ENCODE measurements around the gene NGF. TPM values are rescaled to one million over a fixed set of nuclear protein-coding genes. Genes with fewer than 3 reads are reported as not detected.

Gene NGF
- polyA plus RNA-seq, 3 donors: not detected

DNA sequence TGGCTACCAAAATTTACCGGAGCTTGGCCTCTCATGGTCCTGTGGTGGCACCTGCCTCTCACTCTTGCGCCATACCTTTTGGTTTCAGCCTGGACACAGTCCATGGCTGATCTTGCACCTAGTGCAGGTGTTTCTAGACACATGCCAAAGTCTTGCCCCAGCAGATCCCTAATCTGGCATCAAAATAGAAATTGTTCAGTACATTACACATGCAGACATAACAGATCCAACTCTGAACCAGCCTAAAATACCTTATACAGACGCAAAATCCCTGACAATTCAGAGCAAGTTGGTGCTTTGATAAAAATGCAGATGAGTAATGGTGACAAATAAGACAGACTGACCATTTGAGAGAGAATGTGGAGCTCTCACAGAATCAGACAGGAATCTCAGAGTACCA lies 44.1 kb downstream of the NGF start:
- 100% methylated on average over 2 of the region's 3 CpGs for WGBS (ENCODE audit: insufficient coverage)
- TF ChIP-seq, protein P1, sequence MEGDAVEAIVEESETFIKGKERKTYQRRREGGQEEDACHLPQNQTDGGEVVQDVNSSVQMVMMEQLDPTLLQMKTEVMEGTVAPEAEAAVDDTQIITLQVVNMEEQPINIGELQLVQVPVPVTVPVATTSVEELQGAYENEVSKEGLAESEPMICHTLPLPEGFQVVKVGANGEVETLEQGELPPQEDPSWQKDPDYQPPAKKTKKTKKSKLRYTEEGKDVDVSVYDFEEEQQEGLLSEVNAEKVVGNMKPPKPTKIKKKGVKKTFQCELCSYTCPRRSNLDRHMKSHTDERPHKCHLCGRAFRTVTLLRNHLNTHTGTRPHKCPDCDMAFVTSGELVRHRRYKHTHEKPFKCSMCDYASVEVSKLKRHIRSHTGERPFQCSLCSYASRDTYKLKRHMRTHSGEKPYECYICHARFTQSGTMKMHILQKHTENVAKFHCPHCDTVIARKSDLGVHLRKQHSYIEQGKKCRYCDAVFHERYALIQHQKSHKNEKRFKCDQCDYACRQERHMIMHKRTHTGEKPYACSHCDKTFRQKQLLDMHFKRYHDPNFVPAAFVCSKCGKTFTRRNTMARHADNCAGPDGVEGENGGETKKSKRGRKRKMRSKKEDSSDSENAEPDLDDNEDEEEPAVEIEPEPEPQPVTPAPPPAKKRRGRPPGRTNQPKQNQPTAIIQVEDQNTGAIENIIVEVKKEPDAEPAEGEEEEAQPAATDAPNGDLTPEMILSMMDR (IDR thresholded peaks at IDR 0.05): no peak
- H3K9me3 Mint-ChIP-seq: peaks cover 0 to 9% (median 0%) of the 10 kb centered on the region in 7 donors
- no peaks in the 10 kb centered on the region for H3K4me1 ChIP-seq (ENCODE audit: control insufficient read depth in 1 of 2, insufficient read depth in 2 of 2, low read length in 2 of 2)
- H3K4me2 ChIP-seq (replicated peaks; ENCODE audit: extremely low read depth, low read length, poor library complexity, severe bottlenecking): no peak overlapping the region
- H3K9me3 ChIP-seq (replicated peaks in 1 of 2; ENCODE audit: control insufficient read depth in 1 of 2, insufficient read depth in 1 of 2, low read length in 2 of 2): no peaks in the 10 kb centered on the region
- H3K4me3 Mint-ChIP-seq: no peak overlapping the region
- intact Hi-C loops (cut with micrococcal nuclease): no loop called here
- H3K27ac Mint-ChIP-seq: no peak overlapping the region
- no peak overlapping the region for H3K9ac ChIP-seq (ENCODE audit: insufficient read depth, low read length, poor library complexity, severe bottlenecking)
- DNase-seq: no peak
- H4K20me1 ChIP-seq (ENCODE audit: insufficient read depth, low read length): no peaks in the 10 kb centered on the region
- H3K36me3 Mint-ChIP-seq: no peaks in the 10 kb centered on the region
- no peaks in the 10 kb centered on the region for H3K4me1 Mint-ChIP-seq
- no peak overlapping the region for H3K4me3 ChIP-seq (replicated peaks in 1 of 3; ENCODE audit: low read depth in 2 of 3, low read length in 3 of 3)
- H3K79me2 ChIP-seq (ENCODE audit: insufficient read depth, low read length): no peaks in the 10 kb centered on the region
- H2AFZ ChIP-seq (ENCODE audit: insufficient read depth, low read depth, low read length, poor library complexity, severe bottlenecking): no peak overlapping the region
- H3K27me3 ChIP-seq (ENCODE audit: control insufficient read depth in 2 of 2, insufficient read depth in 2 of 2, low read length in 2 of 2): no peaks in the 10 kb centered on the region
- H3K27ac ChIP-seq (ENCODE audit: low read depth in 1 of 2, low read length in 2 of 2): no peak overlapping the region
- peaks cover 0 to 9% (median 0%) of the 10 kb centered on the region in 3 donors for H3K27me3 Mint-ChIP-seq (ENCODE audit: low read depth in 3 of 3)
- no peaks in the 10 kb centered on the region for H3K36me3 ChIP-seq (replicated peaks in 1 of 2; ENCODE audit: control insufficient read depth in 1 of 2, insufficient read depth in 2 of 2, low read length in 2 of 2)

DNA sequence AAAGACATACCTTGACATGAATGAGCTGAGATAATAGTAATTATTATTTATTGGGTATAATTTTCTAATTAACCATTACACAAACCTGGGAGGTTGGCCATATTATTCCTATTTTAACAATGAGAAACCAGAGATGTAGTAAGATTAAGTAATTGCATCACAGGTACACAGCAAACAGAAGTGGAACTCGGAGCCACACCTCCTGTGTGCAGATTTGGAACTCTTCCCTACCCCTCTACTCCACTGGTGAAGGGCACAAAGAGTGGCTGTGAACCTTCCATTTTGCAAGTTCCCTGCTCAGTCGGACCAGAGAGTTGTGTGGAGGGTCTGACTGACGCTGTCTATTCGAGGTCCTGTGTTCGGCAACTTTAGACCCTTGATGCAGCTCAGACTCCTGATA lies 45.0 kb downstream of the NGF start:
- no peaks in the 10 kb centered on the region for H3K4me1 ChIP-seq (ENCODE audit: control insufficient read depth in 1 of 2, insufficient read depth in 2 of 2, low read length in 2 of 2)
- intact Hi-C loops (cut with micrococcal nuclease): no loop called here
- H4K20me1 ChIP-seq (ENCODE audit: insufficient read depth, low read length): no peaks in the 10 kb centered on the region
- no peak overlapping the region for H3K27ac Mint-ChIP-seq
- DNase-seq: no peak
- H3K4me1 Mint-ChIP-seq: no peaks in the 10 kb centered on the region
- H3K27me3 Mint-ChIP-seq (ENCODE audit: low read depth in 3 of 3): peaks cover 0 to 6% (median 0%) of the 10 kb centered on the region in 3 donors
- H2AFZ ChIP-seq (ENCODE audit: insufficient read depth, low read depth, low read length, poor library complexity, severe bottlenecking): no peak overlapping the region
- WGBS (ENCODE audit: insufficient coverage): 98% methylated on average over 4 of the region's 5 CpGs
- no peak overlapping the region for H3K4me3 Mint-ChIP-seq
- H3K9ac ChIP-seq (ENCODE audit: insufficient read depth, low read length, poor library complexity, severe bottlenecking): no peak overlapping the region
- TF ChIP-seq, protein P1 (IDR thresholded peaks at IDR 0.05): no peak
- no peaks in the 10 kb centered on the region for H3K36me3 ChIP-seq (replicated peaks in 1 of 2; ENCODE audit: control insufficient read depth in 1 of 2, insufficient read depth in 2 of 2, low read length in 2 of 2)
- peaks cover 0 to 9% (median 0%) of the 10 kb centered on the region in 7 donors for H3K9me3 Mint-ChIP-seq
- H3K9me3 ChIP-seq (replicated peaks in 1 of 2; ENCODE audit: control insufficient read depth in 1 of 2, insufficient read depth in 1 of 2, low read length in 2 of 2): no peaks in the 10 kb centered on the region
- H3K4me3 ChIP-seq (replicated peaks in 1 of 3; ENCODE audit: low read depth in 2 of 3, low read length in 3 of 3): no peak overlapping the region
- H3K79me2 ChIP-seq (ENCODE audit: insufficient read depth, low read length): no peaks in the 10 kb centered on the region
- no peak overlapping the region for H3K27ac ChIP-seq (ENCODE audit: low read depth in 1 of 2, low read length in 2 of 2)
- H3K4me2 ChIP-seq (replicated peaks; ENCODE audit: extremely low read depth, low read length, poor library complexity, severe bottlenecking): no peak overlapping the region
- H3K27me3 ChIP-seq (ENCODE audit: control insufficient read depth in 2 of 2, insufficient read depth in 2 of 2, low read length in 2 of 2): no peaks in the 10 kb centered on the region
- H3K36me3 Mint-ChIP-seq: no peaks in the 10 kb centered on the region

Measured in CD14-positive monocyte (primary cell).